Esophagus muscularis mucosa (tissue), 4 donors: ENCODE data around the gene ARHGEF2. TPM values are rescaled to one million over a fixed set of nuclear protein-coding genes. Genes with fewer than 3 reads are reported as not detected.

Experiments used
- small RNA-seq, 3 donors: library from RNA; depleted of rRNA; stranded (forward); fragments of <200 nt; gene quantifications; one replicate each; pipeline ENCODE3, GENCODE V24; 2016
- total RNA-seq, 4 donors: library from RNA; depleted of rRNA; stranded (reverse); fragments of >200 nt; gene quantifications; one replicate each; pipeline versions ENCODE4 v1.1.0 to v1.2.1, GENCODE V29; 2016

The ARHGEF2 gene
- total RNA-seq, 4 donors from 2014 or later = 54.0 to 130 (median 91.8) TPM

Small RNA genes within 50 kb of the gene (small RNA-seq; reads per million reads assigned to genes)
- gene MIR6738 (0 reads per million in 3 donors), gene SCARNA4 (0 reads per million in 3 donors), gene SNORA80E (65.5 to 144 (median 83.8) reads per million in 3 donors)

Other genes starting within 250 kb of the ARHGEF2 start
- gene GON4L, start 121.3 kb downstream of the ARHGEF2 start, total RNA-seq = 10 to 100 TPM; 26.5 to 49.8 (median 28.3) TPM
- 10 to 100 TPM in 3 of 4 donors, 1 to 10 TPM in 1; 8.3 to 25.2 (median 20.3) TPM for gene SYT11, start 119.0 kb downstream of the ARHGEF2 start, total RNA-seq
- gene RIT1, start 67.2 kb downstream of the ARHGEF2 start, total RNA-seq = 10 to 100 TPM; 23.0 to 36.8 (median 32.3) TPM
- gene KHDC4, start 44.1 kb downstream of the ARHGEF2 start, total RNA-seq = 10 to 100 TPM; 25.8 to 41.5 (median 29.2) TPM
- not detected for gene RXFP4, start 36.9 kb downstream of the ARHGEF2 start, total RNA-seq
- 100 to 1,000 TPM; 118 to 229 (median 137) TPM for gene SSR2, start 42.4 kb upstream of the ARHGEF2 start, total RNA-seq
- gene UBQLN4, start 75.3 kb upstream of the ARHGEF2 start, total RNA-seq = 10 to 100 TPM; 17.4 to 33.3 (median 26.0) TPM
- gene LAMTOR2, start 76.2 kb upstream of the ARHGEF2 start, total RNA-seq = 100 to 1,000 TPM in 1 of 4 donors, 10 to 100 TPM in 3; 59.3 to 106 (median 75.5) TPM
- not detected for gene RAB25, start 82.6 kb upstream of the ARHGEF2 start, total RNA-seq
- 1 to 10 TPM in 1 of 4 donors, under 1 TPM in 3; under 0.01 to 1.6 (median 0.66) TPM for gene MEX3A, start 103.9 kb upstream of the ARHGEF2 start, total RNA-seq
- gene LMNA, start 136.2 kb upstream of the ARHGEF2 start, total RNA-seq = 100 to 1,000 TPM; 311 to 589 (median 380) TPM
- 1 to 10 TPM; 1.7 to 4.1 (median 2.6) TPM for gene SEMA4A, start 175.0 kb upstream of the ARHGEF2 start, total RNA-seq
- gene SLC25A44, start 215.6 kb upstream of the ARHGEF2 start, total RNA-seq = 10 to 100 TPM in 3 of 4 donors, 1 to 10 TPM in 1; 8.3 to 18.2 (median 15.0) TPM
- 10 to 100 TPM; 45.0 to 60.4 (median 50.2) TPM for gene PMF1, start 234.5 kb upstream of the ARHGEF2 start, total RNA-seq